GM13976 (cell line): ENCODE measurements around the gene COX14.
A peak's percentile ranks its signal among the peaks of the same experiment; 100 is the strongest.

Source experiments
- DNase-seq: peaks from one replicate; pipeline ENCODE4 v3.0.0; 2012; ENCODE audit warnings: low spot score
- in situ Hi-C: fragments of 300-500 bp; cut with MboI; formaldehyde crosslinking; loops from one replicate; pipeline ENCODE4 v1.12.0; 2022; ENCODE audit warnings: low sequenced_read_pairs, mixed read lengths, inconsistent platforms; ENCODE audit not compliant: unreplicated experiment
- TF ChIP-seq, protein P1 (sequence below): IDR thresholded peaks from 2 replicates; pipeline ENCODE4 v1.5.1; 2012; ENCODE audit warnings: borderline replicate concordance, mild to moderate bottlenecking; ENCODE audit not compliant: insufficient read depth; ENCODE audit errors: extremely low read depth, missing control alignments, control extremely low read depth

COX14 gene

DNA sequence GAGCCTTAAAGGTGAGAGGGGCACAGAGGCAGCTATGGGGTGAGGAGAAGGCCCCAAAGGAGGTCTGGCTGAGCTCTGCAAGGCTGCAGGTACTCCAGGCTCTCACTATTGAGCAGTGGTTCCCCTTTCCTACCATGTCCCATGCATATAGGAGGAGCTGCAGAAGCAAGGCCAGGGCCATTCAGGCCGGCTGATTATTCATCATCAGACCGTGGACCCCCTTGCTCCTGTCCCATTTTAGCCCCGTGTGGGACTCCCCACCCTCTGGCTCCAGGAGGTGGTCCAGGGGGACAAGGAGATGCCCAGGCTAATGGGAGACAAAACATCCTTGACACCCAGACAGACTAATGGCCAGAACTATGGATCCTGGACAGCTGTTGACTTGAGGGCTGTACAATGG, 5.1 kb upstream of the COX14 start:
- DNase-seq = no peak
- in situ Hi-C loops = no loop called here
- TF ChIP-seq, protein P1, sequence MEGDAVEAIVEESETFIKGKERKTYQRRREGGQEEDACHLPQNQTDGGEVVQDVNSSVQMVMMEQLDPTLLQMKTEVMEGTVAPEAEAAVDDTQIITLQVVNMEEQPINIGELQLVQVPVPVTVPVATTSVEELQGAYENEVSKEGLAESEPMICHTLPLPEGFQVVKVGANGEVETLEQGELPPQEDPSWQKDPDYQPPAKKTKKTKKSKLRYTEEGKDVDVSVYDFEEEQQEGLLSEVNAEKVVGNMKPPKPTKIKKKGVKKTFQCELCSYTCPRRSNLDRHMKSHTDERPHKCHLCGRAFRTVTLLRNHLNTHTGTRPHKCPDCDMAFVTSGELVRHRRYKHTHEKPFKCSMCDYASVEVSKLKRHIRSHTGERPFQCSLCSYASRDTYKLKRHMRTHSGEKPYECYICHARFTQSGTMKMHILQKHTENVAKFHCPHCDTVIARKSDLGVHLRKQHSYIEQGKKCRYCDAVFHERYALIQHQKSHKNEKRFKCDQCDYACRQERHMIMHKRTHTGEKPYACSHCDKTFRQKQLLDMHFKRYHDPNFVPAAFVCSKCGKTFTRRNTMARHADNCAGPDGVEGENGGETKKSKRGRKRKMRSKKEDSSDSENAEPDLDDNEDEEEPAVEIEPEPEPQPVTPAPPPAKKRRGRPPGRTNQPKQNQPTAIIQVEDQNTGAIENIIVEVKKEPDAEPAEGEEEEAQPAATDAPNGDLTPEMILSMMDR = no peak

DNA sequence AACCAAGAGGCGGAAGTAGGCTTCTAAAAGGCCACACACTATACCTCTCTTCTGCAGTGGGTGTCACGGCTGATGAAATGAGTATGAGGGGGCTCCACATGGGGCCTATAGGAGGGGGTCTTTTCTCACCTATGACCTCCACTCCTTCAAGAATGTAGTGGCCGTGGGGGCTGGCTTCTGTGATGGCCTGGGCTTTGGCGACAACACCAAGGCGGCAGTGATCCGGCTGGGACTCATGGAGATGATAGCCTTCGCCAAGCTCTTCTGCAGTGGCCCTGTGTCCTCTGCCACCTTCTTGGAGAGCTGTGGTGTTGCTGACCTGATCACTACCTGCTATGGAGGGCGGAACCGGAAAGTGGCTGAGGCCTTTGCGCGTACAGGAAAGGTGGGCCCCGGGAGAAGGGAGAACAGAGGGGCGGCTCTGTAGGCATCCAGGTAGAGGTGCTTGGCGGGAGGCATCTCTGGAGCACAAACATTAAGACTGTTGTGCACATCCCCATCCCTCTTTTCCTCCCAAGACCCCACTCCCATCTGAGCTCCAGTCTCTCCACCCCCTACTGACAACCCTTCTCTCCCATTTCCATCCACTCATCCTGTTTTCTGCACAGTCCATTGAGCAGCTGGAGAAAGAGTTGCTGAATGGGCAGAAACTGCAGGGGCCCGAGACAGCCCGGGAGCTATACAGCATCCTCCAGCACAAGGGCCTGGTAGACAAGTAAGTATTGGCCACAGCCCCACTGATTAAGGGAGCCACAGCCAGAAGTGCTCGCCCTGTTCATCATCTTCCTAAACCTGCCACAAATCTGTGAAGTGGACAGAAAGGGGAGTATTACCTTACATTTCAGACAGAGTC, 4.4 kb upstream of the COX14 start:
- TF ChIP-seq, protein P1 = no peak
- in situ Hi-C loops = no loop called here
- no peak for DNase-seq

DNA sequence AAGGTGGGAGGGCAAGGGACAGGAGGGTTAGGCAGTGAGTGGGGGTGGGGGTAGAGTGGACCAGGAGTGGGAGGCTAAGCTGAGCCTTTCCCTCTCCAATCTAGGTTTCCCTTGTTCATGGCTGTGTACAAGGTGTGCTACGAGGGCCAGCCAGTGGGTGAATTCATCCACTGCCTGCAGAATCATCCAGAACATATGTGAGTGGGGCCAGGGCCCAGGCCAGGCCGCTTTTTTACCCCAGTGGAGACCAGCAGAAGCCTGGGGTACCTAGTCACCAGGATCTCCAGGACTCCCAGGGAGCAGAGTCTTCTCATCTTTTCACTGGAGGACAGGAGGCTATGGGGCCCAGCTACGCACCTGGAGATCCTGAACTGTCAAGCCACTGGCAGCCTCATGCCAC, 2.7 kb upstream of the COX14 start:
- no peak for DNase-seq
- in situ Hi-C loops = no loop called here
- TF ChIP-seq, protein P1 = no peak

DNA sequence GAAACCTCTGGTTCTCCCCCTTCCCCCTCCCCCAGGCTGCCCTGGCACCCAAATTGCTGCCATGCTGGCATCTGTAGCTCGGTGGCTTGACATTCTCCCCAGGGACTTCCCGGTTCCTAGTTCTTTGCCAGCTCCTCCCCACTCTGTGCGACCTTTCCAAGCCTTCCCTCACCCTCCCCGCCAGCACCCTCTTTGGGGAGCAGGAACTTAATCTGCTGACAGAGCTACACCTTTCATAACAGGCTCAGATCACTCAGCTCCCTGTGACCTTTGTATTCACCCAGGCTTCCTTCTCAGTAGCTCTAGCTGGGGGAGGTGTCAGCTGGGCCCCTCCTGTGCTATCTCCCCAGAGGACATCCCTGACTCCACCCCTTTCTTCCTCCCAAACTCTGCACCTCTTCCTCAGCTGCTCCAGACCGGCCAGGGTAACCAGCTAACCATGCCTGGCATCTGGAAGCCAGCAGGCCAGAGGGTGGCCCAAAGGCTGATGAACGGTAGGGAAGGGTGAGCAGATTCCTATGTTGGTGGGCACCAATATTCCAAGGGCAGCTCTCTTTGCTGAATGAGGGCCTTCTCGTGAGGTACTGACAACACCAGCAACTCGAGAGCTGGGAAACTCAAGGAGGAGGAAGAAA, 1.8 kb upstream of the COX14 start:
- in situ Hi-C loops = no loop called here
- TF ChIP-seq, protein P1 = no peak
- DNase-seq = peak; percentile 66

DNA sequence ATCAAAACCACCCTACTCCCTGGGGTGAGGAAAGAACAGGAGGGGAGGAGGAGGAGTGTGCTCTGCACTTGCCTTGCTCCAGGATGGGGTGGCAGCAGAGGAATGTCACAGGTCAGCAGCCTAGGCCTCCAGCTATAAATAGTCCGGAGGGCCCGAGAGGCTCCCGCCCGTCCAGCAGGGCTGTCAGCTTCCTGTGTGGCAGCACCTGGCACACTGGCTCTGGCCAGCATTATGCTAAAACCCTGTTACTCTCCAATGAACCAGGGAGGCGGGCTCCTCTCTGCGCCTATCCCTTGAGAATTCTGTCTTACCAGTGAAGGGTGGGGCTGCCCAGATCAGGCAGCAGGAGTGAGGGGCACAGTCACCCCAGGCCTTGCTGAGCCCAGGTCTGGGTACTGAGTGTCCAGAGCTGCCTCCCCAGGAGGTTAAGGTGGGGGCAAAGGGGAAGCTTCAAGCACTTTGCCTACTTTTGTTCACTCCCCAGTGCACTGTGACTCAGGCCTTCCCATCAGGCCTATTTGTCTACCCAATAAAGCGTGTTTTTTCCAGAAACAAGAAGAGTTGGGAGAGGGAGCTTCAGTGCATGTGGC, 1.2 kb upstream of the COX14 start:
- TF ChIP-seq, protein P1 = no peak
- in situ Hi-C loops = no loop called here
- peak; percentile 47 for DNase-seq

DNA sequence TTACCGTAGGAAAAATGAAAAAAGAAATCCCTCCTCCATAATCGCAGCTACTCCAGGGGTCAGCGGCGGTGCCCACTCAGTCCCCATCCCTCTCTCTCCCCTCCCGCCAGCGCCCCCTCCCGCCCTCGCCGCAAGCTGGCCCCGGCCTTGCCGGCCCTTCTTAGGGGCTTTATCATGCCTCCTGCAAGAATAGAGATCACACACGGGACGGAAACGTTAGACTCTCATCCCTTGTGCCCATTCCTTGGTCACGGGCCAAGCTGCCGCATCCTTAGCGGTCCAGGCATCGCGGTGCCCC, 692 bp upstream of the COX14 start:
- in situ Hi-C loops = no loop called here
- TF ChIP-seq, protein P1 = no peak

More for the DNA sequence above, 692 bp upstream of the COX14 start:
- no peak for DNase-seq
